WI38 (cell line): ENCODE results near the gene PRX.
A peak's percentile ranks its signal among the peaks of the same experiment; 100 is the strongest.

ENCODE experiments used
- H3K4me3 ChIP-seq: 2 replicates; pipeline ENCODE4 v1.5.1; 2011; ENCODE audit warnings: low read depth, mild to moderate bottlenecking, control low read depth, low read length
- TF ChIP-seq, protein P1 (sequence below): IDR thresholded peaks from 2 replicates; pipeline ENCODE4 v1.5.1; 2012; ENCODE audit warnings: low read depth, mild to moderate bottlenecking, control low read depth, low read length

Gene PRX

DNA sequence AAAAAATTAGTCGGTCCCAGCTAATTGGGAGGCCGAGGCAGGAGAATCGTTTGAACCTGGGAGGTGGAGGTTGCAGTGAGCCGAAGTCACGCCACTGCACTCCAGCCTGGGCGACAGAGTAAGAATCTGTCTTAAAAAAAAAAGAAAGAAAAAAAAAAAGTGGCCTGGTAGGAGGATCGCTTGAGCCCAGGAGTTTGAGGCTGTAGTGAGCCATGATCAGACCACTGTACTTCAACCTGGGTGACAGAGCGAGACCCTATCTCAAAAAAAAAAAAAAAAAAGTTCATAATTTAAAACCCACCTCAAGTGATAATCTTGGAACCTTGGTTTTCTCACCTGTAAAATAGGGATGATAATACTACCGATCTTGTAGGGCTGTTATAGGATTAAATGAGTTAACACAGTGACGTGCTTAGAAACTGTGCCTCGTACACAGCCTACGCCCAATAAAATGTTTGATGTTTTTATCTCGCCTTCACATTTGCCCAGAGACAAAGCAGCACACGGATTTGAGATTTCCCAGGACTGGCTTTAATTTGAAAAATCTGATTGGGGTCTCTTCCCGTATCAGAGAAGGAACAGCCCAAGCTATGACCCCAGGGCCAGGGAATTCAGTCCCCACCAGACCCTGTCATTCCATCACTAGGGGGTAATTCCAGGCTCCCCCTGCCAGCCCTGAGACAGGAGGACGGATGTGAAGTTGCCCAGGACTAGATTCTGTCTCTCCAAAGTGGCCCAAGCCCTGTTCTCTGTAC, 9.0 kb upstream of the PRX start:
- H3K4me3 ChIP-seq, result peak overlapping the region; percentile 57; the same call in 1 of the 2 replicates
- TF ChIP-seq, protein P1, sequence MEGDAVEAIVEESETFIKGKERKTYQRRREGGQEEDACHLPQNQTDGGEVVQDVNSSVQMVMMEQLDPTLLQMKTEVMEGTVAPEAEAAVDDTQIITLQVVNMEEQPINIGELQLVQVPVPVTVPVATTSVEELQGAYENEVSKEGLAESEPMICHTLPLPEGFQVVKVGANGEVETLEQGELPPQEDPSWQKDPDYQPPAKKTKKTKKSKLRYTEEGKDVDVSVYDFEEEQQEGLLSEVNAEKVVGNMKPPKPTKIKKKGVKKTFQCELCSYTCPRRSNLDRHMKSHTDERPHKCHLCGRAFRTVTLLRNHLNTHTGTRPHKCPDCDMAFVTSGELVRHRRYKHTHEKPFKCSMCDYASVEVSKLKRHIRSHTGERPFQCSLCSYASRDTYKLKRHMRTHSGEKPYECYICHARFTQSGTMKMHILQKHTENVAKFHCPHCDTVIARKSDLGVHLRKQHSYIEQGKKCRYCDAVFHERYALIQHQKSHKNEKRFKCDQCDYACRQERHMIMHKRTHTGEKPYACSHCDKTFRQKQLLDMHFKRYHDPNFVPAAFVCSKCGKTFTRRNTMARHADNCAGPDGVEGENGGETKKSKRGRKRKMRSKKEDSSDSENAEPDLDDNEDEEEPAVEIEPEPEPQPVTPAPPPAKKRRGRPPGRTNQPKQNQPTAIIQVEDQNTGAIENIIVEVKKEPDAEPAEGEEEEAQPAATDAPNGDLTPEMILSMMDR, result no peak

GRCh38 chr19:40420766-40421765, 7.9 kb upstream of the PRX start:
- peak overlapping the region; percentile 57 for H3K4me3 ChIP-seq
- TF ChIP-seq, protein P1, result peak; percentile 93

DNA sequence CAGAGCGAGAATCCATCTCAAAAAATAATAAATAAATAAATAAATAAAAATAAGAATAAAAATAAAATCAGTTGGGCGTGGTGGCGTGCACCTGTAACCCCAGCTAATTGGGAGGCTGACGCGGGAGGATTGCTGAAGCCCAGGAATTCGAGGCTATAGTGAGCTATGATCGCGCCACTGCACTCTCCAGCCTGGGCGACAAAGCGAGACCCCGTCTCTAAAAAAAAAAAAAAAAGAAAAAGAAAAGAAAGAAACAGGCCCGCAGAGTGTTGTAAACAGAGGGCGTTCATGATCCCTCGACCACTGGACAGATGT, 7.2 kb upstream of the PRX start:
- TF ChIP-seq, protein P1, result no peak
- peak overlapping the region; percentile 57 for H3K4me3 ChIP-seq

GRCh38 chr19:40419780-40420179, 6.6 kb upstream of the PRX start:
- TF ChIP-seq, protein P1, result no peak
- no peak overlapping the region for H3K4me3 ChIP-seq

- TF ChIP-seq, protein P1, result no peak
- H3K4me3 ChIP-seq, result no peak overlapping the region
Observed at GRCh38 chr19:40419066-40419612, 6.0 kb upstream of the PRX start.

GRCh38 chr19:40418040-40418439, 4.9 kb upstream of the PRX start:
- TF ChIP-seq, protein P1, result no peak
- H3K4me3 ChIP-seq, result no peak overlapping the region
